HEK293 (cell line): Measurements from ENCODE around the gene MYO7B.

Experiments
- KLF8 ChIP-seq: fragments of 450-650 bp; formaldehyde crosslinking; IDR thresholded peaks from 2 replicates; pipeline ENCODE4 v1.5.1; 2016; ENCODE audit warnings: missing biosample characterization, missing genetic modification characterization
- MEIS1 ChIP-seq: sonication (generic); formaldehyde crosslinking; IDR thresholded peaks from 2 replicates; pipeline ENCODE4 v1.8.1; 2022; ENCODE audit warnings: missing genetic modification reagents, mild to moderate bottlenecking, borderline replicate concordance
- ZNF404 ChIP-seq: fragments of 450-650 bp; formaldehyde crosslinking; IDR thresholded peaks from 2 replicates; pipeline ENCODE4 v1.5.1; 2017; ENCODE audit warnings: missing biosample characterization, missing genetic modification characterization
- ZNF707 ChIP-seq: fragments of 450-650 bp; formaldehyde crosslinking; IDR thresholded peaks from 2 replicates; pipeline ENCODE4 v1.5.1; 2016; ENCODE audit warnings: missing biosample characterization, missing genetic modification characterization
- TF ChIP-seq, protein P1 (sequence below): fragments of 450-650 bp; formaldehyde crosslinking; IDR thresholded peaks from 2 replicates; pipeline ENCODE4 v1.5.1; 2016; ENCODE audit warnings: missing biosample characterization, missing genetic modification characterization
- TF ChIP-seq, protein P2 (sequence below): fragments of 450-650 bp; formaldehyde crosslinking; IDR thresholded peaks from 2 replicates; pipeline ENCODE4 v1.5.1; 2016; ENCODE audit warnings: missing biosample characterization, missing genetic modification characterization
- TF ChIP-seq, protein P3 (sequence below): fragments of 450-650 bp; formaldehyde crosslinking; IDR thresholded peaks from 2 replicates; pipeline ENCODE4 v1.5.1; 2016; ENCODE audit warnings: missing biosample characterization, missing genetic modification characterization

DNA sequence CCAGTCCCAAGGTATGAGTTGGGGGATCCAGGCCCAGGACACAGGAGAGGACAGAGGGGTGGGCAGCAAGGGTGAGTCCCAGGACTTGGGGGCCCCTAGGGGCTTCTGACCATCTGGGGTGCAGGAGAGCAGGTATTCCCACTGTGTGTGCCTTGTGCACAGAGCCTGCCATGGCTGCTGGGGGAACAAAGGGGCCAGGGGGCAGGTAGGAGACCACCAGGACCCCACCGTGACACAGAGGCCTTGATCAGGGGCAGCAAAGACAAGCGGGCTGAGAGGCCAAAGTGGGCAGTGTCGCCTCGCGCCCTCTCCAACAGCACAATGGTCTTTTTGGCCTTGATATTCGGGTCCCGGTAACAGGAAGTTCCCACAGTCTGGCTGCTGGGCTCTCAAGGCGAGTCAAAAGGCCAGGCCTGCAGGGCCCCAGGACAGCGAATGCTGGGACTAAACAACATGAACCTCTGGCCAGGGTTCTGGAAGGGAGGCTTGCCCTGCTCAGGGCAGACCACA lies 98.1 kb downstream of the MYO7B start:
- TF ChIP-seq MEIS1 (CRISPR knock-in tag) (no peak), ZNF404 (tag by site-specific recombination) (no peak), ZNF707 (tag by site-specific recombination) (no peak), KLF8 (tag by site-specific recombination) (no peak)
- TF ChIP-seq, protein P1, sequence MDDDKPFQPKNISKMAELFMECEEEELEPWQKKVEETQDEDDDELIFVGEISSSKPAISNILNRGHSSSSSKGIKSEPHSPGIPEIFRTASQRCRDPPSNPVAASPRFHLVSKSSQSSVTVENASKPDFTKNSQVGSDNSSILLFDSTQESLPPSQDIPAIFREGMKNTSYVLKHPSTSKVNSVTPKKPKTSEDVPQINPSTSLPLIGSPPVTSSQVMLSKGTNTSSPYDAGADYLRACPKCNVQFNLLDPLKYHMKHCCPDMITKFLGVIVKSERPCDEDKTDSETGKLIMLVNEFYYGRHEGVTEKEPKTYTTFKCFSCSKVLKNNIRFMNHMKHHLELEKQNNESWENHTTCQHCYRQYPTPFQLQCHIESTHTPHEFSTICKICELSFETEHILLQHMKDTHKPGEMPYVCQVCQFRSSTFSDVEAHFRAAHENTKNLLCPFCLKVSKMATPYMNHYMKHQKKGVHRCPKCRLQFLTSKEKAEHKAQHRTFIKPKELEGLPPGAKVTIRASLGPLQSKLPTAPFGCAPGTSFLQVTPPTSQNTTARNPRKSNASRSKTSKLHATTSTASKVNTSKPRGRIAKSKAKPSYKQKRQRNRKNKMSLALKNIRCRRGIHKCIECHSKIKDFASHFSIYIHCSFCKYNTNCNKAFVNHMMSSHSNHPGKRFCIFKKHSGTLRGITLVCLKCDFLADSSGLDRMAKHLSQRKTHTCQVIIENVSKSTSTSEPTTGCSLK: no peak
- TF ChIP-seq, protein P2, sequence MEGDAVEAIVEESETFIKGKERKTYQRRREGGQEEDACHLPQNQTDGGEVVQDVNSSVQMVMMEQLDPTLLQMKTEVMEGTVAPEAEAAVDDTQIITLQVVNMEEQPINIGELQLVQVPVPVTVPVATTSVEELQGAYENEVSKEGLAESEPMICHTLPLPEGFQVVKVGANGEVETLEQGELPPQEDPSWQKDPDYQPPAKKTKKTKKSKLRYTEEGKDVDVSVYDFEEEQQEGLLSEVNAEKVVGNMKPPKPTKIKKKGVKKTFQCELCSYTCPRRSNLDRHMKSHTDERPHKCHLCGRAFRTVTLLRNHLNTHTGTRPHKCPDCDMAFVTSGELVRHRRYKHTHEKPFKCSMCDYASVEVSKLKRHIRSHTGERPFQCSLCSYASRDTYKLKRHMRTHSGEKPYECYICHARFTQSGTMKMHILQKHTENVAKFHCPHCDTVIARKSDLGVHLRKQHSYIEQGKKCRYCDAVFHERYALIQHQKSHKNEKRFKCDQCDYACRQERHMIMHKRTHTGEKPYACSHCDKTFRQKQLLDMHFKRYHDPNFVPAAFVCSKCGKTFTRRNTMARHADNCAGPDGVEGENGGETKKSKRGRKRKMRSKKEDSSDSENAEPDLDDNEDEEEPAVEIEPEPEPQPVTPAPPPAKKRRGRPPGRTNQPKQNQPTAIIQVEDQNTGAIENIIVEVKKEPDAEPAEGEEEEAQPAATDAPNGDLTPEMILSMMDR (tag by site-specific recombination): no peak
- TF ChIP-seq, protein P3, sequence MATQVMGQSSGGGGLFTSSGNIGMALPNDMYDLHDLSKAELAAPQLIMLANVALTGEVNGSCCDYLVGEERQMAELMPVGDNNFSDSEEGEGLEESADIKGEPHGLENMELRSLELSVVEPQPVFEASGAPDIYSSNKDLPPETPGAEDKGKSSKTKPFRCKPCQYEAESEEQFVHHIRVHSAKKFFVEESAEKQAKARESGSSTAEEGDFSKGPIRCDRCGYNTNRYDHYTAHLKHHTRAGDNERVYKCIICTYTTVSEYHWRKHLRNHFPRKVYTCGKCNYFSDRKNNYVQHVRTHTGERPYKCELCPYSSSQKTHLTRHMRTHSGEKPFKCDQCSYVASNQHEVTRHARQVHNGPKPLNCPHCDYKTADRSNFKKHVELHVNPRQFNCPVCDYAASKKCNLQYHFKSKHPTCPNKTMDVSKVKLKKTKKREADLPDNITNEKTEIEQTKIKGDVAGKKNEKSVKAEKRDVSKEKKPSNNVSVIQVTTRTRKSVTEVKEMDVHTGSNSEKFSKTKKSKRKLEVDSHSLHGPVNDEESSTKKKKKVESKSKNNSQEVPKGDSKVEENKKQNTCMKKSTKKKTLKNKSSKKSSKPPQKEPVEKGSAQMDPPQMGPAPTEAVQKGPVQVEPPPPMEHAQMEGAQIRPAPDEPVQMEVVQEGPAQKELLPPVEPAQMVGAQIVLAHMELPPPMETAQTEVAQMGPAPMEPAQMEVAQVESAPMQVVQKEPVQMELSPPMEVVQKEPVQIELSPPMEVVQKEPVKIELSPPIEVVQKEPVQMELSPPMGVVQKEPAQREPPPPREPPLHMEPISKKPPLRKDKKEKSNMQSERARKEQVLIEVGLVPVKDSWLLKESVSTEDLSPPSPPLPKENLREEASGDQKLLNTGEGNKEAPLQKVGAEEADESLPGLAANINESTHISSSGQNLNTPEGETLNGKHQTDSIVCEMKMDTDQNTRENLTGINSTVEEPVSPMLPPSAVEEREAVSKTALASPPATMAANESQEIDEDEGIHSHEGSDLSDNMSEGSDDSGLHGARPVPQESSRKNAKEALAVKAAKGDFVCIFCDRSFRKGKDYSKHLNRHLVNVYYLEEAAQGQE (tag by site-specific recombination): no peak
